H1 (cell line): ENCODE data around the gene CYP51A1.

ENCODE experiments used
- ASH2L ChIP-seq: fragments of 200-600, 300-600 bp; sonication (generic); IDR thresholded peaks from one replicate; pipeline ENCODE4 v1.7.1; 2017; ENCODE audit warnings: low read length
- BCL11A ChIP-seq, 2 experiments: IDR thresholded peaks; one replicate each; pipeline ENCODE4 v1.6.1; 2011; ENCODE audit warnings: low read depth in 2 of 2, low read length in 2 of 2, mild to moderate bottlenecking in 2 of 2
- CTCF ChIP-seq, 3 experiments: IDR thresholded peaks; 1 replicate in 2 of 3; 2 replicates in 1 of 3; pipeline versions ENCODE4 v1.5.1 to v1.6.1; 2011; ENCODE audit warnings: low read length in 3 of 3, mild to moderate bottlenecking in 3 of 3, inconsistent platforms in 2 of 3, low read depth in 1 of 3, moderate library complexity in 1 of 3; ENCODE audit not compliant: insufficient read depth in 1 of 3; ENCODE audit errors: control extremely low read depth in 1 of 3
- POLR2A ChIP-seq, 2 experiments: IDR thresholded peaks; 1 replicate in 1 of 2; 2 replicates in 1 of 2; pipeline ENCODE4 v1.6.1; 2011; ENCODE audit warnings: low read depth in 2 of 2, low read length in 2 of 2, mild to moderate bottlenecking in 2 of 2; ENCODE audit errors: control extremely low read depth in 1 of 2
- POLR2AphosphoS5 ChIP-seq: IDR thresholded peaks from 2 replicates; pipeline ENCODE4 v1.6.1; 2011; ENCODE audit warnings: low read depth, low read length
- RNF2 ChIP-seq: fragments of 200-900, 300-1000 bp; sonication (generic); IDR thresholded peaks from 2 replicates; pipeline ENCODE4 v1.7.1; 2016; ENCODE audit warnings: borderline replicate concordance, low read depth, mild to moderate bottlenecking, antibody characterized with exemption, low read length; ENCODE audit not compliant: poor library complexity, severe bottlenecking; ENCODE audit errors: missing control alignments
- SUZ12 ChIP-seq: fragments of 200-600 bp; sonication (generic); IDR thresholded peaks from 2 replicates; pipeline ENCODE4 v1.6.1; 2012; ENCODE audit warnings: mild to moderate bottlenecking, inconsistent platforms, low read length, moderate library complexity, mixed read lengths
- TAF1 ChIP-seq: IDR thresholded peaks from 2 replicates; pipeline ENCODE4 v1.6.1; 2011; ENCODE audit warnings: mild to moderate bottlenecking, low read depth, low read length
- ZNF274 ChIP-seq: IDR thresholded peaks from 2 replicates; pipeline ENCODE4 v1.7.0; 2012; ENCODE audit warnings: low read length, borderline replicate concordance; ENCODE audit errors: extremely low read depth

- TF ChIP-seq CTCF (IDR thresholded peaks at IDR 0.05; ENCODE audit: control extremely low read depth in 1 of 3, insufficient read depth in 1 of 3, low read depth in 1 of 3, low read length in 3 of 3) (no peak), POLR2A (IDR thresholded peaks at IDR 0.05; ENCODE audit: control extremely low read depth in 1 of 2, low read depth in 2 of 2, low read length in 2 of 2) (no peak), ASH2L (no peak), TAF1 (no peak), BCL11A (IDR thresholded peaks at IDR 0.05; ENCODE audit: low read depth in 2 of 2, low read length in 2 of 2) (no peak), SUZ12 (no peak), ZNF274 (no peak), RNF2 (no peak), POLR2AphosphoS5 (no peak)
Observed at GRCh38 chr7:92072121-92072520, 62.2 kb downstream of the CYP51A1 start.
